HG02642 (cell line): ENCODE data around the gene IREB2.

Experiments used
- ATAC-seq: cut with Tn5 transposase; IDR thresholded peaks from one replicate; pipeline ENCODE4 v1.9.1; 2021; ENCODE audit warnings: mild to moderate bottlenecking; ENCODE audit not compliant: unreplicated experiment, poor library complexity

The IREB2 gene

GRCh38 chr15:78540141-78540870, 102.3 kb downstream of the IREB2 start, which contains the start of gene PSMA4:
PSMA4 (plus strand) TSS chr15:78540444; CDS start chr15:78541928, 1,484 bp downstream.
- ATAC-seq, result peak; percentile 88

- ATAC-seq, result no peak
Measured at GRCh38 chr15:78540871-78541743, 103.1 kb downstream of the IREB2 start.

GRCh38 chr15:78541744-78542034, 103.7 kb downstream of the IREB2 start:
- ATAC-seq, result no peak

DNA sequence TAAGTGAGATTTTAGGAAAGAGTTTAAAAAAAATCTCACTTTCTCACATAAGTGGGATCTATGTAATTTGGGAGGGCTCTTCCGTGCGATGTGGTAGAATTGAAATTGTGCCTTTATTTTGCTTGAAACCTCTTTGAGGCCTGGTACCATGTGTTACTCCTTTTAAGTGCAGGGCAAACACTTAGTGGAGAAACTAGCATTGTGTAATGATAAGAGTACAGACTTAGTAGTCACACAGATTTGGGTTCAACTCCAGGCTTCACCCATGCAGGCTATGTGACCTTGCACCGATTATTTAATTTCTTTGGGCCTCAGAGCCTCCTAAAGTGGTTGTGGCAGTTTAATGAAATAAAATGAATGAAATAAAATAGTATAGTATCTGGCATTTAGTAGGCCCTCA, 104.6 kb downstream of the IREB2 start:
- ATAC-seq, result no peak

- no peak for ATAC-seq
Measured at GRCh38 chr15:78550194-78550593, 112.2 kb downstream of the IREB2 start.

GRCh38 chr15:78550815-78551214, 112.8 kb downstream of the IREB2 start:
- ATAC-seq, result no peak
